Small intestine (tissue), 7 donors: ENCODE data around the gene HARS1. TPM values are rescaled to one million over a fixed set of nuclear protein-coding genes. Genes with fewer than 3 reads are reported as not detected.
"Not testable (repeated sequence)": the region's sequence is repeated elsewhere in the genome, so short reads cannot be mapped to it uniquely, and the experiment has no call there.

Experiments used
- DNase-seq, 2 donors: peaks; one replicate each; pipeline versions ENCODE4 v3.0.0 to v3.0.0-alpha.2; 2013
- FAIRE-seq: peaks from 2 replicates; lab custom pipeline; 2012; peaks lifted over from hg19 to GRCh38; lab: Jason Lieb, UNC
- H3K27ac ChIP-seq, 3 donors: one replicate each; pipeline ENCODE4 v1.5.1; 2013; ENCODE audit warnings: low read length in 2 of 3, mild to moderate bottlenecking in 2 of 3, control low read depth in 1 of 3, inconsistent platforms in 1 of 3, low read depth in 1 of 3, moderate library complexity in 1 of 3
- H3K27me3 ChIP-seq, 3 donors: one replicate each; pipeline ENCODE4 v1.6.1; 2013; ENCODE audit warnings: low read length in 3 of 3, inconsistent platforms in 1 of 3; ENCODE audit not compliant: control insufficient read depth in 3 of 3, insufficient read depth in 3 of 3
- H3K36me3 ChIP-seq, 3 donors: one replicate each; pipeline ENCODE4 v1.6.1; 2013; ENCODE audit warnings: low read length in 3 of 3, inconsistent platforms in 1 of 3, low read depth in 1 of 3, mild to moderate bottlenecking in 1 of 3, moderate library complexity in 1 of 3; ENCODE audit not compliant: control insufficient read depth in 3 of 3, insufficient read depth in 2 of 3
- H3K4me1 ChIP-seq, 3 donors: one replicate each; pipeline ENCODE4 v1.6.1; 2013; ENCODE audit warnings: low read length in 2 of 3, inconsistent platforms in 1 of 3, low read depth in 1 of 3, mild to moderate bottlenecking in 1 of 3, moderate library complexity in 1 of 3; ENCODE audit not compliant: control insufficient read depth in 3 of 3, insufficient read depth in 2 of 3
- H3K4me3 ChIP-seq, 3 donors: one replicate each; pipeline ENCODE4 v1.5.1; 2013; ENCODE audit warnings: low read length in 3 of 3, control low read depth in 1 of 3, inconsistent platforms in 1 of 3, low read depth in 1 of 3, mild to moderate bottlenecking in 1 of 3, moderate library complexity in 1 of 3
- H3K9me3 ChIP-seq, 2 donors: one replicate each; pipeline ENCODE4 v1.6.1; 2013; ENCODE audit warnings: low read depth in 1 of 2, low read length in 1 of 2; ENCODE audit not compliant: control insufficient read depth in 2 of 2, insufficient read depth in 1 of 2
- WGBS, 3 donors: extraction: QIAGEN DNeasy Blood & Tissue Kit; methylation state at CpG; one replicate each; pipeline ENCODE4 v1.1.7; 2013; 5-methylcytosine and 5-hydroxymethylcytosine counted together
- polyA plus RNA-seq, 4 donors: library from polyadenylated mRNA; stranded (reverse) in 3 of 4; unstranded in 1 of 4; fragments of 200-250 nt in 3 of 4; fragments of 120-200 nt in 1 of 4; gene quantifications; one replicate each; pipeline versions ENCODE4 v1.2.1 to v1.2.3, GENCODE V29; 2013
- donor health status: healthy with polysubstance abuse.
- donor health status: control.
- donor health status: control.
- donor health status: Bipolar disorder and iron deficiency.
- donor health status: healthy.

Gene HARS1
- polyA plus RNA-seq, 4 donors: 35.3 to 47.0 (median 40.7) TPM

- not testable (repeated sequence) for FAIRE-seq, DNase-seq
Measured at GRCh38 chr5:140720738-140721137, 29.6 kb upstream of the HARS1 start.

DNA sequence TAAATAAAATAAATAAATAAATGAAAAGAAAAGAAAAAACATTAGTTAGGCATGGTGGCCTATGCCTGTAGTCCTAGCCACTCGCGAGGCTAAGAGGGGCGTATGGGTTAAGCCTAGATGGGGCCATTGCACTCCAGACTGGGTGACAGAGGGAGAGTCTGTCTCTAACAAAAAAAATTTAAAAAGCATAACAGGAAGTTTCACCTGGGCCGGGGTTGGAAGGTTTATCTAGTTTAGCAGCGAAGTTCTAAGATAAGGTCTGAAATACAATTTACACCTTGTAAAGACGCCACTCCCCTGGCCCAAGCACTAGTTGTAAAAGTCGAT is 27.1 kb upstream of the HARS1 start:
- FAIRE-seq: no peak
- Histone ChIP-seq H3K27me3 (peaks cover 0 to 2% (median 0%) of the 10 kb centered on the region in 3 donors), H3K4me3 (peak overlapping the region in 1 of 3 donors; percentile 23), H3K9me3 (no peaks in the 10 kb centered on the region), H3K27ac (peak overlapping the region in 2 of 3 donors; percentile 45 to 62), H3K36me3 (no peaks in the 10 kb centered on the region), H3K4me1 (no peaks in the 10 kb centered on the region)
- no peak for DNase-seq
- WGBS, 3 donors: 30 to 73% (median 51%) methylated on average over 7 of the region's 7 CpGs

More at GRCh38 chr5:140720738-140721137, 29.6 kb upstream of the HARS1 start:
- WGBS, 3 donors: 63 to 67% (median 67%) methylated on average over 6 of the region's 6 CpGs
- H3K27me3 ChIP-seq, H3K27ac ChIP-seq, H3K4me3 ChIP-seq, H3K9me3 ChIP-seq, H3K36me3 ChIP-seq, H3K4me1 ChIP-seq: not testable (repeated sequence)

DNA sequence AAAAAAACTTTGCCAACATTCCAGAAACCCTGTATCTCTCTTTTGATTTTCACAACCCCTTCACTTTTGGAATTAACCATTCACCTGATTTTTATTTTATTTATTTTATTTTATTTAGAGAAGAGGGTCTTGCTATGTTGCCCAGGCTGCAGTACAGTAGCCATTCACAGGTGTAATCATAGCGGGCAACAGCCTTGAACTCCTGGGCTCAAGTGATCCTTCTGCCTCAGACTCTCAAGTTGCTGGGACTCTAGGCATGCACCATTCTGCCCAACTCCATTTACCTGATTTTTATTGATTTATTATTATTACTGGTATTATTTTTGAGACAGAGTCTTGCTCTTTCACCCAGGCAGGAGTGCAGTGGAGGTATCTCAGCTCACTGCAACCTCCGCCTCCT is 25.1 kb upstream of the HARS1 start:
- H3K36me3 ChIP-seq, H3K27ac ChIP-seq, H3K27me3 ChIP-seq, H3K9me3 ChIP-seq, DNase-seq, FAIRE-seq, H3K4me3 ChIP-seq, H3K4me1 ChIP-seq: not testable (repeated sequence)
- WGBS, 3 donors: 91 to 96% (median 92%) methylated on average over 2 of the region's 2 CpGs

DNA sequence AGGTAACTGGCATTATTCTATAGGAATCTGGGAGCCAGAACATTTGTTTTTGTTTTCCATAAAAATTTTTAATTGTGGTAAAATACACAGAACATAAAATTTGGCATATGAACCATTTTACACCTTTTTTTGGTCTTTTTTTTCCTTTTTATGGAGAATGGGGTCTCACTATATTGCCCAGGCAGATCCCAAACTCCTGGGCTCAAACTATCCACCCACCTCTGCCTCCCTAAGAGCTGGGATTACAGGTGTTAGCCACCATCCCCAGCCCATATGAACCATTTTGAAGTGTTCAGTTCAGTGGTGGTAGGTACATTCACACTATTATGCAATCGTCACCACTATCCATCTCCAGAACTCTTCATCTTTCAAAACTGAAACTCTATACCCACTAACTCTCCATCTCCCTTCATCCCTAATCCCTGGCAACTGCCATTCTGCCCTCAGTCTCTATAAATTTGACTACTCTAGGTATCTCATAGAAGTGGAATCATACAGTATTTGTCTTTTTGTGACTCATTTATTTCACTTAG is 22.5 kb upstream of the HARS1 start:
- Histone ChIP-seq H3K36me3 (no peaks in the 10 kb centered on the region), H3K27ac (no peak overlapping the region), H3K9me3 (no peaks in the 10 kb centered on the region), H3K4me1 (no peaks in the 10 kb centered on the region), H3K4me3 (no peak overlapping the region), H3K27me3 (no peaks in the 10 kb centered on the region)
- WGBS, 3 donors: 85 to 95% (median 89%) methylated on average over 1 of the region's 1 CpG
- no peak for DNase-seq
- FAIRE-seq: no peak

DNA sequence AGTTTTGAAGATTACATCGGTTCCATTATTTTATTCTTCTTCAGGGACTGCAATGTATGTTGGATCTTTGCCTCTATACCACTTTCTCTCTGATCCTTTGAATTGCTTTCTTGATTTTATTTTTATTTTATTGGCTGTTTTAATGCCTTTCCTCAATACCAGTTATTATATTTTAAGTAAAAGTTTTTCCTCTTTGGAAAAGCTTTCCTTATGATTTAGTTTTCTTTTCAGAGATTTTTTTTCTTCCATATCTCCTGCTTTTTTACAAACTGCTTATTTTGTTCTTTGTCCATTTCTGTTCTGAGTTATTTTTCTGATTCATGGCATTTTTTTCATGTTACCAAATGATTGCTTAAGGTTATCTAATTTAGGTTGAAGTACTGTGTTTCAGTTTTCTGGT is 20.6 kb upstream of the HARS1 start:
- Histone ChIP-seq H3K4me3 (no peak overlapping the region), H3K4me1 (no peaks in the 10 kb centered on the region), H3K36me3 (no peaks in the 10 kb centered on the region), H3K27me3 (no peaks in the 10 kb centered on the region), H3K27ac (no peak overlapping the region), H3K9me3 (no peaks in the 10 kb centered on the region)
- 50 to 89% (median 71%) methylated on average over 1 of the region's 1 CpG for WGBS, 3 donors
- DNase-seq (no peak), FAIRE-seq (no peak)

DNA sequence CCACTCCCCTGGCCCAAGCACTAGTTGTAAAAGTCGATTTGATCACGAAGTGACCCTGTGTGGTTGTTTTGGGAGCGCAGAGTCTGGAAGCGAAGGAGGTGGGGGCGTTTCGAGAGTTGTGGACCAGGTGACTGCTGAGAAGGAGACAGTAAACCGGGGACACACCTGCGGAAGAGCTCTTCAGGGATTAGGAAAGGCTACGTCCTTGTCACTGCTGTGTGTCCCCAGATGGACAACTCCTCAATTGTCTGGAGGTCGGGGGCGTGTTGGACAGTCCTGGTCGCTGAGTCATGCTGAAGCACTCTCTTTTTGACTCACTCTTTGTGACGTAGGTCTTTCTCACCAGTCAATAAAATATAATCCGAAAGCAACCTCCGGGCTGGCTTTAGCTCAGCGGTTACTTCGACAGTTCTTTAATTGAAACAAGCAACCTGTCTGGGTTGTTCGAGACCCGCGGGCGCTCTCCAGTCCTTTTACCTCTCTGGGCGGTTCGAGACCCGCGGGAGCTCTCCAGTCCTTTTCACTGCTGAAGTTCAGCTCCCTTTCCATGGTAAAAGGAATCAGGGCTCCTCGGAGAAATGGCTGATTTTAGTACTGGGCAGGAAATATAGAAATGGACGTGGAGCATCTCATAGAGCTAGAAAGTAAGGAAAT is 19.9 kb upstream of the HARS1 start:
- DNase-seq: peak; percentile 96 to 97
- Histone ChIP-seq H3K4me1 (no peaks in the 10 kb centered on the region), H3K36me3 (peaks cover 0 to 2% (median 2%) of the 10 kb centered on the region in 3 donors), H3K27me3 (no peaks in the 10 kb centered on the region), H3K27ac (peak overlapping the region; percentile 75 to 94 (median 94)), H3K4me3 (peak overlapping the region; percentile 40 to 91 (median 51)), H3K9me3 (no peaks in the 10 kb centered on the region)
- FAIRE-seq: no peak
- 0 to 1% (median 0%) methylated on average over 27 of the region's 27 CpGs for WGBS, 3 donors

GRCh38 chr5:140708787-140709186 is 17.6 kb upstream of the HARS1 start:
- 89 to 92% (median 92%) methylated on average over 9 of the region's 9 CpGs for WGBS, 3 donors
- not testable (repeated sequence) for H3K4me1 ChIP-seq, H3K9me3 ChIP-seq, H3K27ac ChIP-seq, H3K27me3 ChIP-seq, FAIRE-seq, DNase-seq, H3K4me3 ChIP-seq
- H3K36me3 ChIP-seq: peaks cover 0 to 11% (median 7%) of the 10 kb centered on the region in 3 donors

GRCh38 chr5:140707812-140708211 is 16.6 kb upstream of the HARS1 start:
- H3K27me3 ChIP-seq: no peaks in the 10 kb centered on the region
- H3K4me1 ChIP-seq: no peaks in the 10 kb centered on the region
- no peak overlapping the region for H3K27ac ChIP-seq
- 89 to 95% (median 94%) methylated on average over 4 of the region's 4 CpGs for WGBS, 3 donors
- H3K9me3 ChIP-seq: no peaks in the 10 kb centered on the region
- FAIRE-seq (no peak), DNase-seq (no peak)
- H3K4me3 ChIP-seq: no peak overlapping the region
- H3K36me3 ChIP-seq: peaks cover 4 to 19% (median 10%) of the 10 kb centered on the region in 3 donors
